Gastrocnemius medialis (tissue), 4 donors: Measurements from ENCODE around the gene RAD9B. TPM values are rescaled to one million over a fixed set of nuclear protein-coding genes. Genes with fewer than 3 reads are reported as not detected.

Experiments
- ATAC-seq, 2 donors: fragments of 150-250 bp; one replicate each; pipeline ENCODE4 v1.9.1; 2016
- DNase-seq, 2 donors: peaks; one replicate each; pipeline ENCODE4 v3.0.0-alpha.2; 2019
- H3K27ac ChIP-seq, 4 donors: fragments of 200-600 bp; sonication (generic); 1 replicate in 1 of 4; 2 replicates in 3 of 4; pipeline ENCODE4 v1.5.1; 2016 to 2018; ENCODE audit warnings: mild to moderate bottlenecking in 2 of 4, moderate library complexity in 1 of 4
- H3K27me3 ChIP-seq, 3 donors: fragments of 200-600 bp; sonication (generic) in 2 of 3; 1 replicate in 1 of 3; 2 replicates in 2 of 3; pipeline versions ENCODE4 v1.5.1 to v1.6.0; 2016 to 2019; ENCODE audit warnings: mild to moderate bottlenecking in 1 of 3, moderate library complexity in 1 of 3
- H3K36me3 ChIP-seq, 2 donors: fragments of 200-600 bp; sonication (generic) in 1 of 2; one replicate each; pipeline ENCODE4 v1.5.1; 2017 to 2018
- H3K4me1 ChIP-seq, 2 donors: fragments of 200-600 bp; sonication (generic) in 1 of 2; one replicate each; pipeline ENCODE4 v1.5.1; 2016 to 2017; ENCODE audit warnings: mild to moderate bottlenecking in 2 of 2
- H3K4me3 ChIP-seq, 4 donors: fragments of 200-600 bp; sonication (generic) in 3 of 4; 1 replicate in 1 of 4; 2 replicates in 3 of 4; pipeline ENCODE4 v1.5.1; 2016 to 2019; ENCODE audit warnings: mild to moderate bottlenecking in 2 of 4
- H3K9me3 ChIP-seq, 3 donors: fragments of 200-600 bp; sonication (generic) in 2 of 3; 1 replicate in 1 of 3; 2 replicates in 2 of 3; pipeline ENCODE4 v1.5.1; 2016 to 2019
- CTCF ChIP-seq, 5 experiments: fragments of 450-650 bp in 3 of 5; fragments of 200-600 bp in 2 of 5; sonication (generic) in 2 of 5; IDR thresholded peaks in 4 of 5; conservative IDR thresholded peaks in 1 of 5; 1 replicate in 4 of 5; 2 replicates in 1 of 5; pipeline ENCODE4 v1.5.1; 2016 to 2019; ENCODE audit warnings: antibody characterized with exemption in 5 of 5, mild to moderate bottlenecking in 3 of 5, moderate library complexity in 3 of 5
- POLR2A ChIP-seq, 2 donors: fragments of 450-650 bp; IDR thresholded peaks; one replicate each; pipeline ENCODE4 v1.6.1; 2017; ENCODE audit warnings: antibody characterized with exemption in 2 of 2, mild to moderate bottlenecking in 2 of 2, moderate library complexity in 2 of 2
- in situ Hi-C, 4 donors: fragments of 200-750 bp; cut with MboI; loops; one replicate each; pipeline versions ENCODE4 v1.15.0 to v1.8.0; 2017; ENCODE audit warnings: low sequenced_read_pairs in 4 of 4
- intact Hi-C: fragments of 100-400 bp; cut with DNase I; formaldehyde crosslinking; loops from one replicate; pipeline ENCODE4 v1.15.1; 2023; ENCODE audit warnings: low total_unique reads
- total RNA-seq, 4 donors: library from RNA; depleted of rRNA; stranded (reverse); fragments of >200 nt; gene quantifications; one replicate each; pipeline versions ENCODE4 v1.1.0 to v1.2.3, GENCODE V29; 2016

Gene RAD9B
- total RNA-seq, 4 donors from 2014 or later, result 0.12 to 2.0 (median 0.62) TPM

- ATAC-seq, result no peak
- in situ Hi-C loops, result loop anchor here in 2 of 4 donors (5.0 kb wide), 1 partner anchor 41 kb away; no protein-coding TSS in a partner anchor
These were observed 48.9 kb downstream of the RAD9B start for GRCh38 chr12:110550981-110551380.

More at GRCh38 chr12:110550981-110551380, 48.9 kb downstream of the RAD9B start:
- H3K4me1 ChIP-seq, result peaks cover 84 to 95% of the 10 kb centered on the region in 2 donors
- intact Hi-C loops, result no loop called here
- peaks cover 0 to 5% of the 10 kb centered on the region in 2 donors for H3K36me3 ChIP-seq
- no peak for DNase-seq
- no peak overlapping the region for H3K4me3 ChIP-seq
- no peaks in the 10 kb centered on the region for H3K9me3 ChIP-seq
- peak overlapping the region; percentile 89 to 95 (median 94) for H3K27ac ChIP-seq
- TF ChIP-seq CTCF (IDR thresholded peaks at IDR 0.05 in 4 of 5, conservative IDR thresholded peaks at IDR 0.05 in 1 of 5) (no peak), POLR2A (IDR thresholded peaks at IDR 0.05) (no peak)
- no peaks in the 10 kb centered on the region for H3K27me3 ChIP-seq

Other genes starting within 250 kb of the RAD9B start
- gene ATP2A2, start 221.1 kb upstream of the RAD9B start, total RNA-seq, result 1,000 to 10,000 TPM in 2 of 4 donors, 100 to 1,000 TPM in 2; 788 to 1,983 (median 1,302) TPM
- 10 to 100 TPM; 27.5 to 57.1 (median 38.2) TPM for gene ANAPC7, start 98.6 kb upstream of the RAD9B start, total RNA-seq
- 100 to 1,000 TPM; 170 to 327 (median 213) TPM for gene ARPC3, start 52.0 kb upstream of the RAD9B start, total RNA-seq
- 10 to 100 TPM; 18.4 to 26.8 (median 24.6) TPM for gene GPN3, start 34.1 kb upstream of the RAD9B start, total RNA-seq
- 1 to 10 TPM in 3 of 4 donors, under 1 TPM in 1; 0.82 to 3.5 (median 2.2) TPM for gene FAM216A, start 33.5 kb upstream of the RAD9B start, total RNA-seq
- gene VPS29, start 220 bp upstream of the RAD9B start, total RNA-seq, result 100 to 1,000 TPM in 2 of 4 donors, 10 to 100 TPM in 2; 76.4 to 145 (median 92.9) TPM
- gene PPTC7, start 81.0 kb downstream of the RAD9B start, total RNA-seq, result 10 to 100 TPM; 27.6 to 85.8 (median 58.4) TPM
- 10 to 100 TPM in 3 of 4 donors, 1 to 10 TPM in 1; 4.7 to 30.8 (median 22.7) TPM for gene TCTN1, start 111.8 kb downstream of the RAD9B start, total RNA-seq
- 1 to 10 TPM; 4.6 to 8.1 (median 5.8) TPM for gene HVCN1, start 186.8 kb downstream of the RAD9B start, total RNA-seq
- 100 to 1,000 TPM in 3 of 4 donors, 10 to 100 TPM in 1; 96.4 to 226 (median 154) TPM for gene PPP1CC, start 240.6 kb downstream of the RAD9B start, total RNA-seq